AG04450 (cell line): ENCODE results near the gene NEUROD1. TPM values are rescaled to one million over a fixed set of nuclear protein-coding genes. Genes with fewer than 3 reads are reported as not detected.

Experiments
- CTCF ChIA-PET: fragments of 300-600, 350-600 bp; formaldehyde crosslinking; extraction: SDS; loops from one replicate; lab custom pipeline; 2022; ENCODE audit warnings: antibody characterized with exemption, inconsistent platforms; lab: Charles Lee
- POLR2A ChIA-PET: fragments of 350-600 bp; formaldehyde crosslinking; extraction: SDS; loops from one replicate; lab custom pipeline; 2021; ENCODE audit warnings: antibody characterized with exemption, inconsistent platforms; lab: Yijun Ruan, JAX
- DNase-seq: peaks from one replicate; pipeline ENCODE4 v3.0.0-alpha.2; 2011; ENCODE audit warnings: low read depth, low spot score
- H3K27ac ChIP-seq: one replicate; pipeline ENCODE4 v1.5.1; 2012; ENCODE audit warnings: low read depth, low read length, control low read depth
- H3K27me3 ChIP-seq: one replicate; pipeline ENCODE4 v1.6.0; 2012; ENCODE audit warnings: low read length; ENCODE audit not compliant: control insufficient read depth, insufficient read depth
- H3K4me3 ChIP-seq: 2 replicates; pipeline ENCODE4 v1.5.1; 2011; ENCODE audit warnings: mild to moderate bottlenecking, low read depth, low read length, control low read depth
- H3K9me3 ChIP-seq: 2 replicates; pipeline ENCODE4 v1.5.1; 2012; ENCODE audit warnings: low read length; ENCODE audit not compliant: control insufficient read depth, insufficient read depth
- CTCF ChIP-seq: IDR thresholded peaks from 2 replicates; pipeline ENCODE4 v1.5.1; 2011; ENCODE audit warnings: low read depth, low read length, control low read depth, inconsistent platforms
- polyA plus RNA-seq: library from polyadenylated mRNA; depleted of rRNA; stranded (reverse); fragments of >200 nt; gene quantifications from 2 replicates; pipeline ENCODE4 v1.2.3, GENCODE V29; 2011

The NEUROD1 gene
- polyA plus RNA-seq, 1 experiment, result not detected

- CTCF ChIA-PET, result no interaction called here
- no peak for TF ChIP-seq CTCF
- no peak for DNase-seq
- POLR2A ChIA-PET, result no interaction called here
- Histone ChIP-seq H3K27me3 (no peaks in the 10 kb centered on the region), H3K9me3 (no peaks in the 10 kb centered on the region), H3K4me3 (no peak overlapping the region), H3K27ac (no peak overlapping the region)
Observed at GRCh38 chr2:181639686-181640085, 40.6 kb downstream of the NEUROD1 start.

- POLR2A ChIA-PET, result no interaction called here
- no peaks in the 10 kb centered on the region for H3K9me3 ChIP-seq
- no peak for TF ChIP-seq CTCF
- CTCF ChIA-PET, result no interaction called here
- DNase-seq, result no peak
- no peak overlapping the region for H3K4me3 ChIP-seq
- H3K27ac ChIP-seq, result no peak overlapping the region
- H3K27me3 ChIP-seq, result peaks cover 2% of the 10 kb centered on the region
Observed at GRCh38 chr2:181632733-181633401, 47.5 kb downstream of the NEUROD1 start.

- CTCF ChIA-PET, result no interaction called here
- POLR2A ChIA-PET, result no interaction called here
Observed at GRCh38 chr2:181628590-181629585, 51.4 kb downstream of the NEUROD1 start.

GRCh38 chr2:181627545-181627944, 52.8 kb downstream of the NEUROD1 start:
- no peak for DNase-seq

More at GRCh38 chr2:181628590-181629585, 51.4 kb downstream of the NEUROD1 start:
- no peaks in the 10 kb centered on the region for H3K9me3 ChIP-seq
- H3K4me3 ChIP-seq, result no peak overlapping the region
- no peak for DNase-seq
- H3K27me3 ChIP-seq, result peaks cover 2% of the 10 kb centered on the region
- no peak for TF ChIP-seq CTCF
- no peak overlapping the region for H3K27ac ChIP-seq

More at GRCh38 chr2:181627545-181627944, 52.8 kb downstream of the NEUROD1 start:
- Histone ChIP-seq H3K9me3 (no peaks in the 10 kb centered on the region), H3K27me3 (peaks cover 2% of the 10 kb centered on the region), H3K27ac (no peak overlapping the region), H3K4me3 (no peak overlapping the region)
- POLR2A ChIA-PET, result no interaction called here
- CTCF ChIA-PET, result no interaction called here
- TF ChIP-seq CTCF, result no peak
